HG03460 (cell line): ENCODE measurements around the gene ZNF146.
"Not testable (repeated sequence)": the region's sequence is repeated elsewhere in the genome, so short reads cannot be mapped to it uniquely, and the experiment has no call there.

Source experiments
- ATAC-seq: cut with Tn5 transposase; IDR thresholded peaks from one replicate; pipeline ENCODE4 v1.9.1; 2021; ENCODE audit not compliant: unreplicated experiment

Gene ZNF146

GRCh38 chr19:36269295-36269694, 54.4 kb downstream of the ZNF146 start:
- not testable (repeated sequence) for ATAC-seq
